Neural cell (in vitro differentiated cells): ENCODE results near the gene C2. TPM values are rescaled to one million over a fixed set of nuclear protein-coding genes. Genes with fewer than 3 reads are reported as not detected.
"Not testable (repeated sequence)": the region's sequence is repeated elsewhere in the genome, so short reads cannot be mapped to it uniquely, and the experiment has no call there.

Experiments used
- H2AFZ ChIP-seq: fragments of 200-600, 300-800 bp; sonication (generic), shearing (Covaris generic); 2 replicates; pipeline ENCODE4 v1.6.0; 2014; ENCODE audit warnings: low read depth, mild to moderate bottlenecking, antibody characterized with exemption, low read length, moderate library complexity
- H3F3A ChIP-seq: fragments of 200-600 bp; shearing (Covaris generic); 2 replicates; pipeline ENCODE4 v1.6.1; 2016; ENCODE audit warnings: mild to moderate bottlenecking, moderate library complexity, mixed read lengths, antibody characterized with exemption, low read length; ENCODE audit not compliant: insufficient read depth, poor library complexity, severe bottlenecking
- H3K27ac ChIP-seq: fragments of 200-600, 300-800 bp; sonication (generic), shearing (Covaris generic); 2 replicates; pipeline ENCODE4 v1.5.1; 2014; ENCODE audit warnings: mild to moderate bottlenecking, low read length, moderate library complexity
- H3K27me3 ChIP-seq: fragments of 300-800, 200-600 bp; sonication (generic), shearing (Covaris generic); 2 replicates; pipeline ENCODE4 v1.6.0; 2014; ENCODE audit warnings: mild to moderate bottlenecking, low read depth, low read length, moderate library complexity; ENCODE audit not compliant: insufficient read depth
- H3K36me3 ChIP-seq: fragments of 300-800, 200-600 bp; sonication (generic), shearing (Covaris generic); 2 replicates; pipeline ENCODE4 v1.5.1; 2014; ENCODE audit warnings: mild to moderate bottlenecking, antibody characterized with exemption, low read length, moderate library complexity; ENCODE audit not compliant: insufficient read depth
- H3K4me2 ChIP-seq: fragments of 300-800, 200-600 bp; sonication (generic), shearing (Covaris generic); 2 replicates; pipeline ENCODE4 v1.6.0; 2014; ENCODE audit warnings: mild to moderate bottlenecking, low read length
- H3K4me3 ChIP-seq: fragments of 300-800, 200-600 bp; sonication (generic), shearing (Covaris generic); 2 replicates; pipeline ENCODE4 v1.5.1; 2014; ENCODE audit warnings: mild to moderate bottlenecking, low read length, moderate library complexity
- H3K79me2 ChIP-seq: fragments of 200-600 bp; shearing (Covaris generic); replicated peaks from 2 replicates; pipeline ENCODE4 v1.6.0; 2014; ENCODE audit warnings: mild to moderate bottlenecking, low read length, moderate library complexity; ENCODE audit not compliant: insufficient read depth
- H3K9ac ChIP-seq: fragments of 300-800, 200-600 bp; sonication (generic), shearing (Covaris generic); 2 replicates; pipeline ENCODE4 v1.6.1; 2016; ENCODE audit warnings: mild to moderate bottlenecking, low read length, mixed read lengths
- H3K9me2 ChIP-seq: fragments of 200-600 bp; shearing (Covaris generic); 2 replicates; pipeline ENCODE4 v1.6.1; 2016; ENCODE audit warnings: mild to moderate bottlenecking, low read length, mixed read lengths; ENCODE audit not compliant: insufficient read depth
- H3K9me3 ChIP-seq: fragments of 200-600, 300-800 bp; sonication (generic), shearing (Covaris generic); 2 replicates; pipeline ENCODE4 v1.6.1; 2016; ENCODE audit warnings: mild to moderate bottlenecking, mixed run types, low read length, moderate library complexity, mixed read lengths
- H4K20me1 ChIP-seq: fragments of 200-600 bp; shearing (Covaris generic); 2 replicates; pipeline ENCODE4 v1.6.1; 2016; ENCODE audit warnings: mild to moderate bottlenecking, mixed run types; ENCODE audit not compliant: insufficient read depth
- EP300 ChIP-seq: fragments of 450-650 bp; conservative IDR thresholded peaks from 2 replicates; pipeline ENCODE4 v1.6.1; 2014; ENCODE audit warnings: antibody characterized with exemption, mild to moderate bottlenecking, moderate library complexity; ENCODE audit not compliant: poor library complexity, severe bottlenecking
- EZH2 ChIP-seq: fragments of 200-600, 300-800 bp; shearing (Covaris generic), sonication (generic); IDR thresholded peaks from 2 replicates; pipeline ENCODE4 v1.6.1; 2014; ENCODE audit warnings: antibody characterized with exemption, low read length, borderline replicate concordance, mild to moderate bottlenecking; ENCODE audit not compliant: insufficient read depth, poor library complexity, severe bottlenecking
- MXI1 ChIP-seq: fragments of 450-650 bp; conservative IDR thresholded peaks from 2 replicates; pipeline ENCODE4 v1.6.1; 2014; ENCODE audit warnings: antibody characterized with exemption, mild to moderate bottlenecking; ENCODE audit not compliant: poor library complexity, severe bottlenecking
- POLR2AphosphoS5 ChIP-seq: IDR thresholded peaks from 2 replicates; pipeline ENCODE4 v1.6.1; 2012
- RAD21 ChIP-seq: fragments of 450-650 bp; conservative IDR thresholded peaks from 2 replicates; pipeline ENCODE4 v1.6.1; 2014; ENCODE audit warnings: antibody characterized with exemption, mild to moderate bottlenecking, moderate library complexity
- SMC3 ChIP-seq: fragments of 450-650 bp; conservative IDR thresholded peaks from 2 replicates; pipeline ENCODE4 v1.6.1; 2014; ENCODE audit warnings: antibody characterized with exemption, mild to moderate bottlenecking, moderate library complexity; ENCODE audit not compliant: poor library complexity
- TAF1 ChIP-seq: IDR thresholded peaks from 2 replicates; pipeline ENCODE4 v1.6.1; 2012; ENCODE audit warnings: low read depth
- polyA plus RNA-seq: library from polyadenylated mRNA; depleted of rRNA; stranded (reverse); fragments of >200 nt; gene quantifications from 2 replicates; pipeline ENCODE4 v1.2.3, GENCODE V29; 2014
- TF ChIP-seq, protein P1 (sequence below): fragments of 450-650 bp; IDR thresholded peaks from 2 replicates; pipeline ENCODE4 v1.5.1; 2014; ENCODE audit warnings: antibody characterized with exemption, mild to moderate bottlenecking, moderate library complexity; ENCODE audit not compliant: poor library complexity, severe bottlenecking
- TF ChIP-seq, protein P2 (sequence below): IDR thresholded peaks from 2 replicates; pipeline ENCODE4 v1.6.1; 2012; ENCODE audit warnings: borderline replicate concordance

The C2 gene
- polyA plus RNA-seq, 1 donor from 2014 or later, result 1.2 TPM

DNA sequence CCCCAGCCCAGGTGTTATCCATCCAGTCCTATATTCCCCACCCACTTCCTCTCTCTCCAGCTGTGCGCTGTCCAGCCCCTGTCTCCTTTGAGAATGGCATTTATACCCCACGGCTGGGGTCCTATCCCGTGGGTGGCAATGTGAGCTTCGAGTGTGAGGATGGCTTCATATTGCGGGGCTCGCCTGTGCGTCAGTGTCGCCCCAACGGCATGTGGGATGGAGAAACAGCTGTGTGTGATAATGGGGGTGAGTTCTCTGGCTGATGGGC, 1.1 kb downstream of the C2 start:
- Histone ChIP-seq H3K9ac (no peak overlapping the region), H2AFZ (no peak overlapping the region), H3K27me3 (no peaks in the 10 kb centered on the region), H4K20me1 (no peaks in the 10 kb centered on the region), H3K9me3 (no peaks in the 10 kb centered on the region), H3K9me2 (no peaks in the 10 kb centered on the region), H3K79me2 (no peaks in the 10 kb centered on the region), H3K4me2 (no peak overlapping the region), H3K27ac (no peak overlapping the region), H3F3A (no peaks in the 10 kb centered on the region), H3K36me3 (no peaks in the 10 kb centered on the region), H3K4me3 (no peak overlapping the region)
- TF ChIP-seq SMC3 (no peak), TAF1 (no peak), RAD21 (no peak)

DNA sequence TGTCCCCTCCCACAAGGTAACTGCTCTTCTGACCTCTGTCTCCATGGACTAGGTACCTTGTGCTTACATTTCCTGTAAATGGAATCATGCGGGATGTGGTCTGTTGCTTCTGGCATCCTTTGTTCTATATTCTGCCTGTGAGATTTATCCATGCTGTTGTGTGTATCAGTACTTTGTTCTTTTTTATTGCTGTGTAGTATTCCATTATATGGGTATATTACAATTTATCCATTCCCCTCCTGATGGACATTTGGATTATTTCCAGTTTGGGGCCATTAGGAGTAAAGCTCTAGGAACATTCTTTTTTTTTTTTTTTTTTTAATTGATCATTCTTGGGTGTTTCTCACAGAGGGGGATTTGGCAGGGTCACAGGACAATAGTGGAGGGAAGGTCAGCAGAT, 3.4 kb downstream of the C2 start:
- no peak overlapping the region for H3K9ac ChIP-seq
- H3K9me3 ChIP-seq, result no peaks in the 10 kb centered on the region
- no peaks in the 10 kb centered on the region for H3K9me2 ChIP-seq
- H3F3A ChIP-seq, result no peaks in the 10 kb centered on the region
- no peak overlapping the region for H3K27ac ChIP-seq
- H3K4me2 ChIP-seq, result no peak overlapping the region
- H3K79me2 ChIP-seq, result no peaks in the 10 kb centered on the region
- no peak for TF ChIP-seq TAF1
- TF ChIP-seq, protein P1, sequence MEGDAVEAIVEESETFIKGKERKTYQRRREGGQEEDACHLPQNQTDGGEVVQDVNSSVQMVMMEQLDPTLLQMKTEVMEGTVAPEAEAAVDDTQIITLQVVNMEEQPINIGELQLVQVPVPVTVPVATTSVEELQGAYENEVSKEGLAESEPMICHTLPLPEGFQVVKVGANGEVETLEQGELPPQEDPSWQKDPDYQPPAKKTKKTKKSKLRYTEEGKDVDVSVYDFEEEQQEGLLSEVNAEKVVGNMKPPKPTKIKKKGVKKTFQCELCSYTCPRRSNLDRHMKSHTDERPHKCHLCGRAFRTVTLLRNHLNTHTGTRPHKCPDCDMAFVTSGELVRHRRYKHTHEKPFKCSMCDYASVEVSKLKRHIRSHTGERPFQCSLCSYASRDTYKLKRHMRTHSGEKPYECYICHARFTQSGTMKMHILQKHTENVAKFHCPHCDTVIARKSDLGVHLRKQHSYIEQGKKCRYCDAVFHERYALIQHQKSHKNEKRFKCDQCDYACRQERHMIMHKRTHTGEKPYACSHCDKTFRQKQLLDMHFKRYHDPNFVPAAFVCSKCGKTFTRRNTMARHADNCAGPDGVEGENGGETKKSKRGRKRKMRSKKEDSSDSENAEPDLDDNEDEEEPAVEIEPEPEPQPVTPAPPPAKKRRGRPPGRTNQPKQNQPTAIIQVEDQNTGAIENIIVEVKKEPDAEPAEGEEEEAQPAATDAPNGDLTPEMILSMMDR, result no peak
- TF ChIP-seq EZH2, result no peak
- no peak for TF ChIP-seq SMC3
- TF ChIP-seq, protein P2, sequence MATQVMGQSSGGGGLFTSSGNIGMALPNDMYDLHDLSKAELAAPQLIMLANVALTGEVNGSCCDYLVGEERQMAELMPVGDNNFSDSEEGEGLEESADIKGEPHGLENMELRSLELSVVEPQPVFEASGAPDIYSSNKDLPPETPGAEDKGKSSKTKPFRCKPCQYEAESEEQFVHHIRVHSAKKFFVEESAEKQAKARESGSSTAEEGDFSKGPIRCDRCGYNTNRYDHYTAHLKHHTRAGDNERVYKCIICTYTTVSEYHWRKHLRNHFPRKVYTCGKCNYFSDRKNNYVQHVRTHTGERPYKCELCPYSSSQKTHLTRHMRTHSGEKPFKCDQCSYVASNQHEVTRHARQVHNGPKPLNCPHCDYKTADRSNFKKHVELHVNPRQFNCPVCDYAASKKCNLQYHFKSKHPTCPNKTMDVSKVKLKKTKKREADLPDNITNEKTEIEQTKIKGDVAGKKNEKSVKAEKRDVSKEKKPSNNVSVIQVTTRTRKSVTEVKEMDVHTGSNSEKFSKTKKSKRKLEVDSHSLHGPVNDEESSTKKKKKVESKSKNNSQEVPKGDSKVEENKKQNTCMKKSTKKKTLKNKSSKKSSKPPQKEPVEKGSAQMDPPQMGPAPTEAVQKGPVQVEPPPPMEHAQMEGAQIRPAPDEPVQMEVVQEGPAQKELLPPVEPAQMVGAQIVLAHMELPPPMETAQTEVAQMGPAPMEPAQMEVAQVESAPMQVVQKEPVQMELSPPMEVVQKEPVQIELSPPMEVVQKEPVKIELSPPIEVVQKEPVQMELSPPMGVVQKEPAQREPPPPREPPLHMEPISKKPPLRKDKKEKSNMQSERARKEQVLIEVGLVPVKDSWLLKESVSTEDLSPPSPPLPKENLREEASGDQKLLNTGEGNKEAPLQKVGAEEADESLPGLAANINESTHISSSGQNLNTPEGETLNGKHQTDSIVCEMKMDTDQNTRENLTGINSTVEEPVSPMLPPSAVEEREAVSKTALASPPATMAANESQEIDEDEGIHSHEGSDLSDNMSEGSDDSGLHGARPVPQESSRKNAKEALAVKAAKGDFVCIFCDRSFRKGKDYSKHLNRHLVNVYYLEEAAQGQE, result no peak
- no peak for TF ChIP-seq POLR2AphosphoS5
- TF ChIP-seq MXI1, result no peak
- no peak for TF ChIP-seq RAD21
- TF ChIP-seq EP300, result no peak
- no peak overlapping the region for H2AFZ ChIP-seq
- H3K4me3 ChIP-seq, result no peak overlapping the region
- no peaks in the 10 kb centered on the region for H4K20me1 ChIP-seq
- no peaks in the 10 kb centered on the region for H3K27me3 ChIP-seq
- H3K36me3 ChIP-seq, result no peaks in the 10 kb centered on the region

DNA sequence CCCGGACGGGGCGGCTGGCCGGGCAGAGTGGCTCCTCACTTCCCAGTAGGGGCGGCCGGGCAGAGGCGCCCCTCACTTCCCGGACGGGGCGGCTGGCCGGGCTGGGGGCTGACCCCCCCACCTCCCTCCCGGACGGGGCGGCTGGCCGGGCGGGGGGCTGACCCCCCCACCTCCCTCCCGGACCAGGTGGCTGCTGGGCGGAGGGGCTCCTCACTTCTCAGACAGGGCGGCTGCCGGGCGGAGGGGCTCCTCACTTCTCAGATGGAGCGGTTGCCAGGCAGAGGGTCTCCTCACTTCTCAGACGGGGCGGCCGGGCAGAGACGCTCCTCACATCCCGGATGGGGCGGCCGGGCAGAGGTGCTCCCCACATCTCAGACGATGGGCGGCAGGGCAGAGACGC, 4.6 kb downstream of the C2 start:
- H3K4me2 ChIP-seq, H3K27me3 ChIP-seq, H2AFZ ChIP-seq, H3K9ac ChIP-seq, H3K79me2 ChIP-seq, H3K4me3 ChIP-seq, H3F3A ChIP-seq, H3K9me2 ChIP-seq, H3K9me3 ChIP-seq, H3K27ac ChIP-seq, H4K20me1 ChIP-seq, H3K36me3 ChIP-seq: not testable (repeated sequence)
